C4-2B (cell line): ENCODE data around the gene KEAP1.

Experiments used
- ZFX ChIP-seq: fragments of 450-650 bp; IDR thresholded peaks from 2 replicates; pipeline ENCODE4 v1.6.1; 2017
- TF ChIP-seq, protein P1 (sequence below): fragments of 450-650 bp; conservative IDR thresholded peaks from 2 replicates; pipeline ENCODE4 v1.5.1; 2017; ENCODE audit warnings: mild to moderate bottlenecking

DNA sequence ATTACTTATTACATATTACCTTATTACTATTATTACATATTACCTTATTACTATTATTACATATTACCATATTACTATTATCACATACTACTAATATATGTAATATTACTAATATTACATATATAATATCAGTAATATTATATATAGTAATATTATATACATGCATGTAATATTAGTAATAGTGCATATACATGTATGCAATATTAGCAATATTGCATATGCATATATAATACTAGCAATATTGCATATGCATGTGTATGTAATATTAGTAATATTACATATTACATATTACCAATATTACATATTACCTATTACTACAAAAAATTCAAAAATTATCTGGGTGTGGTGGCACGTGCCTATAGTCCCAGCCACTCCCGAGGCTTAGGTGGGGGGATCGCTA lies 60.5 kb downstream of the KEAP1 start:
- TF ChIP-seq, protein P1, sequence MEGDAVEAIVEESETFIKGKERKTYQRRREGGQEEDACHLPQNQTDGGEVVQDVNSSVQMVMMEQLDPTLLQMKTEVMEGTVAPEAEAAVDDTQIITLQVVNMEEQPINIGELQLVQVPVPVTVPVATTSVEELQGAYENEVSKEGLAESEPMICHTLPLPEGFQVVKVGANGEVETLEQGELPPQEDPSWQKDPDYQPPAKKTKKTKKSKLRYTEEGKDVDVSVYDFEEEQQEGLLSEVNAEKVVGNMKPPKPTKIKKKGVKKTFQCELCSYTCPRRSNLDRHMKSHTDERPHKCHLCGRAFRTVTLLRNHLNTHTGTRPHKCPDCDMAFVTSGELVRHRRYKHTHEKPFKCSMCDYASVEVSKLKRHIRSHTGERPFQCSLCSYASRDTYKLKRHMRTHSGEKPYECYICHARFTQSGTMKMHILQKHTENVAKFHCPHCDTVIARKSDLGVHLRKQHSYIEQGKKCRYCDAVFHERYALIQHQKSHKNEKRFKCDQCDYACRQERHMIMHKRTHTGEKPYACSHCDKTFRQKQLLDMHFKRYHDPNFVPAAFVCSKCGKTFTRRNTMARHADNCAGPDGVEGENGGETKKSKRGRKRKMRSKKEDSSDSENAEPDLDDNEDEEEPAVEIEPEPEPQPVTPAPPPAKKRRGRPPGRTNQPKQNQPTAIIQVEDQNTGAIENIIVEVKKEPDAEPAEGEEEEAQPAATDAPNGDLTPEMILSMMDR, result no peak
- TF ChIP-seq ZFX, result no peak
